Measurements from ENCODE around the gene UBE2N. TPM values are rescaled to one million over a fixed set of nuclear protein-coding genes. Genes with fewer than 3 reads are reported as not detected.
"Not testable (repeated sequence)": the region's sequence is repeated elsewhere in the genome, so short reads cannot be mapped to it uniquely, and the experiment has no call there.

UBE2N gene
- total and polyA plus RNA-seq, 12 donors = 35.5 to 109 (median 95.5) TPM

GRCh38 chr12:93393425-93393824, 48.3 kb downstream of the UBE2N start:
- 45 to 57% methylated on average over 2 of the region's 2 CpGs for WGBS, 2 donors
- Histone ChIP-seq H3K27me3 (no peaks in the 10 kb centered on the region), H3K9me3 (no peaks in the 10 kb centered on the region), H3K4me1 (peaks cover 5 to 59% (median 43%) of the 10 kb centered on the region in 9 donors), H3K36me3 (peaks cover 0 to 66% (median 15%) of the 10 kb centered on the region in 9 donors), H3K4me3 (no peak overlapping the region), H3K27ac (peak overlapping the region in 1 of 10 donors; percentile 2)
- no peak for DNase-seq
- intact Hi-C loops (cut with DNase I) = loop anchor here in 4 of 10 donors (10.0 kb wide), 4 partner anchors 369 to 609 kb away; no protein-coding TSS in a partner anchor
- TF ChIP-seq, protein P1, sequence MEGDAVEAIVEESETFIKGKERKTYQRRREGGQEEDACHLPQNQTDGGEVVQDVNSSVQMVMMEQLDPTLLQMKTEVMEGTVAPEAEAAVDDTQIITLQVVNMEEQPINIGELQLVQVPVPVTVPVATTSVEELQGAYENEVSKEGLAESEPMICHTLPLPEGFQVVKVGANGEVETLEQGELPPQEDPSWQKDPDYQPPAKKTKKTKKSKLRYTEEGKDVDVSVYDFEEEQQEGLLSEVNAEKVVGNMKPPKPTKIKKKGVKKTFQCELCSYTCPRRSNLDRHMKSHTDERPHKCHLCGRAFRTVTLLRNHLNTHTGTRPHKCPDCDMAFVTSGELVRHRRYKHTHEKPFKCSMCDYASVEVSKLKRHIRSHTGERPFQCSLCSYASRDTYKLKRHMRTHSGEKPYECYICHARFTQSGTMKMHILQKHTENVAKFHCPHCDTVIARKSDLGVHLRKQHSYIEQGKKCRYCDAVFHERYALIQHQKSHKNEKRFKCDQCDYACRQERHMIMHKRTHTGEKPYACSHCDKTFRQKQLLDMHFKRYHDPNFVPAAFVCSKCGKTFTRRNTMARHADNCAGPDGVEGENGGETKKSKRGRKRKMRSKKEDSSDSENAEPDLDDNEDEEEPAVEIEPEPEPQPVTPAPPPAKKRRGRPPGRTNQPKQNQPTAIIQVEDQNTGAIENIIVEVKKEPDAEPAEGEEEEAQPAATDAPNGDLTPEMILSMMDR (IDR thresholded peaks at IDR 0.05) = no peak
- no peak for ATAC-seq

DNA sequence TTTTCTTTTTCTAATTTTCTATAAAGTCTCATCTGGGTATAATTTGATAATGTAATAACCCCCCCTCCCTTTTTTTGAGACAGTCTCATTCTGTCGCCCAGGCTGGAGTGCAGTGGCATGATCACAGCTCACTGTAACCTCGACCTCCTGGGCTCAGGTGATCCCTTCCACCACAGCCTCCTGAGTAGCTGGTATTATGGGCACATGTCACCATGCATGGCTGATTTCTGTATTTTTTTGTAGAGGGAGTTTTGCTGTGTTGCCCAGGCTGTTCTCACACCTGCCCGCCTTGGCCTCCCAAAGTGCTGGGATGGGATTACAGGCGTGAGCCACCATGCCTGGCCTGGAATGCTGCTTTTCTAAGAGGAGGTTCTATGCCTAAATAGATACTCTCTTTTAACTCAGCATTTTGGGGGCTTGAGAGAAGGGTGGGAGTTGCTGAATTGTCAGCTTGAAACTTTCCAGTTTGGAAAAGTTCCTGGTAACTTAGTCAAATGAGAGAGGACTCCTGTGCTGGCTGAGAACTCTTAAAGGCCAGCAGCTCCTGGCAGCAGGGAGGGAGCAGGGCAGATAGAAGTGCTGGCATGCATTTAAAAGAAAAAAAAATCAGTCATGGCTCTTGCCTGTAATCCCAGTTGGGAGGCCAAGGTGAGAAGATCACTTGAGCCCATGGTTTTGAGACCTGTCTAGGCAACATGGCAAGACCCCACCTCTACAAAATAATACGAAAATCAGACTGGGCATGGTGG, 51.0 kb downstream of the UBE2N start:
- peak overlapping the region in 9 of 10 donors; percentile 1 to 68 (median 47) for H3K27ac ChIP-seq
- intact Hi-C loops (cut with DNase I) = loop anchor here in 4 of 10 donors (10.0 kb wide), 4 partner anchors 366 to 606 kb away; no protein-coding TSS in a partner anchor
- TF ChIP-seq, protein P1 (IDR thresholded peaks at IDR 0.05) = no peak
- DNase-seq (no peak), ATAC-seq (peak in 7 of 8 donors; percentile 32 to 74 (median 50))
- H3K4me1 ChIP-seq = peaks cover 2 to 76% (median 45%) of the 10 kb centered on the region in 9 donors
- H3K9me3 ChIP-seq = no peaks in the 10 kb centered on the region
- WGBS, 2 donors = 57 to 67% methylated on average over 5 of the region's 5 CpGs
- peaks cover 0 to 48% (median 0%) of the 10 kb centered on the region in 9 donors for H3K36me3 ChIP-seq
- H3K4me3 ChIP-seq = no peak overlapping the region
- no peaks in the 10 kb centered on the region for H3K27me3 ChIP-seq

GRCh38 chr12:93390031-93390430, 51.7 kb downstream of the UBE2N start:
- Histone ChIP-seq H3K27ac (peak overlapping the region in 3 of 10 donors; percentile 5 to 68 (median 22)), H3K4me1 (peaks cover 0 to 82% (median 44%) of the 10 kb centered on the region in 9 donors), H3K4me3 (no peak overlapping the region), H3K27me3 (no peaks in the 10 kb centered on the region), H3K9me3 (no peaks in the 10 kb centered on the region), H3K36me3 (peaks cover 0 to 42% (median 0%) of the 10 kb centered on the region in 9 donors)
- intact Hi-C loops (cut with DNase I) = loop anchor here in 4 of 10 donors (10.0 kb wide), 4 partner anchors 365 to 605 kb away; no protein-coding TSS in a partner anchor
- WGBS, 2 donors = 44 to 48% methylated on average over 5 of the region's 5 CpGs
- ATAC-seq (no peak), DNase-seq (no peak)
- TF ChIP-seq, protein P1 (IDR thresholded peaks at IDR 0.05) = no peak

- Histone ChIP-seq H3K36me3 (peaks cover 0 to 40% (median 0%) of the 10 kb centered on the region in 9 donors), H3K4me1 (peaks cover 3 to 92% (median 66%) of the 10 kb centered on the region in 9 donors), H3K27me3 (no peaks in the 10 kb centered on the region), H3K4me3 (no peak overlapping the region), H3K27ac (peak overlapping the region in 5 of 10 donors; percentile 6 to 50 (median 23)), H3K9me3 (no peaks in the 10 kb centered on the region)
- DNase-seq = no peak
- 55 to 71% methylated on average over 2 of the region's 2 CpGs for WGBS, 2 donors
- intact Hi-C loops (cut with DNase I) = loop anchor here in 3 of 10 donors (5.0 to 10.0 kb wide), 3 partner anchors 263 to 363 kb away; no protein-coding TSS in a partner anchor
- peak in 4 of 8 donors; percentile 30 to 58 (median 48) for ATAC-seq
- TF ChIP-seq, protein P1 (IDR thresholded peaks at IDR 0.05) = no peak
Observed at GRCh38 chr12:93387780-93388179, 54.0 kb downstream of the UBE2N start.

GRCh38 chr12:93381976-93382437, 59.7 kb downstream of the UBE2N start:
- peak overlapping the region in 9 of 10 donors; percentile 77 to 93 (median 84) for H3K4me3 ChIP-seq
- ATAC-seq, H3K27me3 ChIP-seq, H3K9me3 ChIP-seq, DNase-seq: not testable (repeated sequence)
- peaks cover 0 to 72% (median 52%) of the 10 kb centered on the region in 9 donors for H3K4me1 ChIP-seq
- intact Hi-C loops (cut with DNase I) = loop anchor here in 3 of 10 donors (5.0 to 10.0 kb wide), 3 partner anchors 257 to 357 kb away; no protein-coding TSS in a partner anchor
- H3K27ac ChIP-seq = peak overlapping the region in 9 of 10 donors; percentile 25 to 97 (median 94)
- peaks cover 0 to 15% (median 0%) of the 10 kb centered on the region in 9 donors for H3K36me3 ChIP-seq
- WGBS, 2 donors = 52 to 71% methylated on average over 5 of the region's 5 CpGs
